ENCODE results near the gene PLXNC1. TPM values are rescaled to one million over a fixed set of nuclear protein-coding genes. Genes with fewer than 3 reads are reported as not detected.

PLXNC1 gene
- total and polyA plus RNA-seq, 9 of the 15 experiments (the other 6 are each of a cell fraction or from before 2014, with no cell fraction given) = 0.08 to 0.87 (median 0.28) TPM

DNA sequence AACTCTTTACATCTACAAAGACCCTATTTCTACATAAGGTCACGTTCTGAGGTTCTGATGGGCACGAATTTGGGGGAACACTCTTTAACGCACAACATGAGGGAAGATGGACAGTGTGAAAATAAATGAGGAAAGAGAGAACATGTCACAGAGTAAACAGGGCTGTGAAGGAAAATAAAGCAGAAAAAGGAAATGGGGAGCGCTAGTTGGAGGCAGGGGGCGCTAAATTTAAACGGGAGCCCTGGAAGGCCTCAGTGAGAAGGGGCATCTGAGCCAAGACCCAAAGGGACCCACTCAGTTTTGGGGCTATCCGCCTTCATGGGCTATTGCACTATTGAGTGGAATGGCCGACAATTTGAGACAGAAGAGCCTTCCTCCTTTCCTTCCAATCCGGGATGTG lies 50.5 kb downstream of the PLXNC1 start:
- Histone ChIP-seq H3K27ac (ENCODE audit: extremely low read depth, low read depth, low read length) (no peak overlapping the region), H3K9ac (ENCODE audit: insufficient read depth in 1 of 2, low read depth in 2 of 2, low read length in 2 of 2) (no peak overlapping the region), H3K9me1 (ENCODE audit: control insufficient read depth, insufficient read depth, low read length) (no peaks in the 10 kb centered on the region), H2AFZ (ENCODE audit: low read depth, low read length) (peak overlapping the region; percentile 74), H3K27me3 (ENCODE audit: control insufficient read depth in 2 of 2, insufficient read depth in 2 of 2, low read length in 2 of 2) (0 out of 5 replicates have a peak, but pooled peaks cover 0 to 5% of the 10 kb centered on the region in 2 experiments), H3K4me1 (replicated peaks in 1 of 2; ENCODE audit: control insufficient read depth in 2 of 2, insufficient read depth in 2 of 2, low read length in 2 of 2) (0 out of 5 replicates have a peak, but pooled peaks cover 0 to 5% of the 10 kb centered on the region in 2 experiments), H3K4me2 (ENCODE audit: insufficient read depth, low read length) (no peak overlapping the region), H3K36me3 (ENCODE audit: control insufficient read depth, insufficient read depth, low read length) (no peaks in the 10 kb centered on the region), H3K9me3 (replicated peaks; ENCODE audit: control insufficient read depth, insufficient read depth, low read depth, low read length) (no peaks in the 10 kb centered on the region), H3K79me2 (ENCODE audit: control insufficient read depth, insufficient read depth, low read length) (no peaks in the 10 kb centered on the region), H4K20me1 (replicated peaks; ENCODE audit: control insufficient read depth, insufficient read depth, low read length) (no peaks in the 10 kb centered on the region), H3K4me3 (no peak overlapping the region)
- intact Hi-C loops (cut with micrococcal nuclease) = loop anchor here (5.0 kb wide), 1 partner anchor 57 kb away; no protein-coding TSS in a partner anchor
- ATAC-seq (peak; percentile 33; the same call in 1 of the 3 replicates), FAIRE-seq (no peak), DNase-seq (ENCODE audit: extremely low read depth in 1 of 4, low spot score in 3 of 4) (no peak)
- POLR2A ChIA-PET = interaction anchor here (0.6 to 1.6 kb wide), 2 partner anchors 9 to 15 kb away, joined by 4 to 9 read pairs; no protein-coding TSS in a partner anchor
- BruUV-seq (replicated peaks) = no TSS peak
- in situ Hi-C loops (cut with MboI) = no loop called here
- 18% methylated on average over 9 of the region's 9 CpGs for WGBS (ENCODE audit: insufficient coverage, low coverage, missing lambda C conversion rate)
- CTCF ChIA-PET (ENCODE audit: low intra/inter-chr PET ratio) = no interaction called here
- TF ChIP-seq NFIX (CRISPR knock-in tag; IDR thresholded peaks at IDR 0.05; ENCODE audit: low read depth) = no peak
- TF ChIP-seq, protein P1, sequence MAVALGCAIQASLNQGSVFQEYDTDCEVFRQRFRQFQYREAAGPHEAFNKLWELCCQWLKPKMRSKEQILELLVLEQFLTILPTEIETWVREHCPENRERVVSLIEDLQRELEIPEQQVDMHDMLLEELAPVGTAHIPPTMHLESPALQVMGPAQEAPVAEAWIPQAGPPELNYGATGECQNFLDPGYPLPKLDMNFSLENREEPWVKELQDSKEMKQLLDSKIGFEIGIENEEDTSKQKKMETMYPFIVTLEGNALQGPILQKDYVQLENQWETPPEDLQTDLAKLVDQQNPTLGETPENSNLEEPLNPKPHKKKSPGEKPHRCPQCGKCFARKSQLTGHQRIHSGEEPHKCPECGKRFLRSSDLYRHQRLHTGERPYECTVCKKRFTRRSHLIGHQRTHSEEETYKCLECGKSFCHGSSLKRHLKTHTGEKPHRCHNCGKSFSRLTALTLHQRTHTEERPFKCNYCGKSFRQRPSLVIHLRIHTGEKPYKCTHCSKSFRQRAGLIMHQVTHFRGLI (CRISPR knock-in tag; IDR thresholded peaks at IDR 0.05) = no peak
- no peak for TF ChIP-seq ZBTB8A (IDR thresholded peaks at IDR 0.05; ENCODE audit: partially characterized antibody)
- TF ChIP-seq TAF9B (IDR thresholded peaks at IDR 0.05; ENCODE audit: partially characterized antibody) = no peak
- no peak for TF ChIP-seq NUFIP1 (IDR thresholded peaks at IDR 0.05; ENCODE audit: partially characterized antibody)
- TF ChIP-seq, protein P2, sequence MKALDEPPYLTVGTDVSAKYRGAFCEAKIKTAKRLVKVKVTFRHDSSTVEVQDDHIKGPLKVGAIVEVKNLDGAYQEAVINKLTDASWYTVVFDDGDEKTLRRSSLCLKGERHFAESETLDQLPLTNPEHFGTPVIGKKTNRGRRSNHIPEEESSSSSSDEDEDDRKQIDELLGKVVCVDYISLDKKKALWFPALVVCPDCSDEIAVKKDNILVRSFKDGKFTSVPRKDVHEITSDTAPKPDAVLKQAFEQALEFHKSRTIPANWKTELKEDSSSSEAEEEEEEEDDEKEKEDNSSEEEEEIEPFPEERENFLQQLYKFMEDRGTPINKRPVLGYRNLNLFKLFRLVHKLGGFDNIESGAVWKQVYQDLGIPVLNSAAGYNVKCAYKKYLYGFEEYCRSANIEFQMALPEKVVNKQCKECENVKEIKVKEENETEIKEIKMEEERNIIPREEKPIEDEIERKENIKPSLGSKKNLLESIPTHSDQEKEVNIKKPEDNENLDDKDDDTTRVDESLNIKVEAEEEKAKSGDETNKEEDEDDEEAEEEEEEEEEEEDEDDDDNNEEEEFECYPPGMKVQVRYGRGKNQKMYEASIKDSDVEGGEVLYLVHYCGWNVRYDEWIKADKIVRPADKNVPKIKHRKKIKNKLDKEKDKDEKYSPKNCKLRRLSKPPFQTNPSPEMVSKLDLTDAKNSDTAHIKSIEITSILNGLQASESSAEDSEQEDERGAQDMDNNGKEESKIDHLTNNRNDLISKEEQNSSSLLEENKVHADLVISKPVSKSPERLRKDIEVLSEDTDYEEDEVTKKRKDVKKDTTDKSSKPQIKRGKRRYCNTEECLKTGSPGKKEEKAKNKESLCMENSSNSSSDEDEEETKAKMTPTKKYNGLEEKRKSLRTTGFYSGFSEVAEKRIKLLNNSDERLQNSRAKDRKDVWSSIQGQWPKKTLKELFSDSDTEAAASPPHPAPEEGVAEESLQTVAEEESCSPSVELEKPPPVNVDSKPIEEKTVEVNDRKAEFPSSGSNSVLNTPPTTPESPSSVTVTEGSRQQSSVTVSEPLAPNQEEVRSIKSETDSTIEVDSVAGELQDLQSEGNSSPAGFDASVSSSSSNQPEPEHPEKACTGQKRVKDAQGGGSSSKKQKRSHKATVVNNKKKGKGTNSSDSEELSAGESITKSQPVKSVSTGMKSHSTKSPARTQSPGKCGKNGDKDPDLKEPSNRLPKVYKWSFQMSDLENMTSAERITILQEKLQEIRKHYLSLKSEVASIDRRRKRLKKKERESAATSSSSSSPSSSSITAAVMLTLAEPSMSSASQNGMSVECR (CRISPR knock-in tag; IDR thresholded peaks at IDR 0.05) = no peak
- no peak for TF ChIP-seq ZNF583 (CRISPR knock-in tag; IDR thresholded peaks at IDR 0.05)
- TF ChIP-seq, protein P3, sequence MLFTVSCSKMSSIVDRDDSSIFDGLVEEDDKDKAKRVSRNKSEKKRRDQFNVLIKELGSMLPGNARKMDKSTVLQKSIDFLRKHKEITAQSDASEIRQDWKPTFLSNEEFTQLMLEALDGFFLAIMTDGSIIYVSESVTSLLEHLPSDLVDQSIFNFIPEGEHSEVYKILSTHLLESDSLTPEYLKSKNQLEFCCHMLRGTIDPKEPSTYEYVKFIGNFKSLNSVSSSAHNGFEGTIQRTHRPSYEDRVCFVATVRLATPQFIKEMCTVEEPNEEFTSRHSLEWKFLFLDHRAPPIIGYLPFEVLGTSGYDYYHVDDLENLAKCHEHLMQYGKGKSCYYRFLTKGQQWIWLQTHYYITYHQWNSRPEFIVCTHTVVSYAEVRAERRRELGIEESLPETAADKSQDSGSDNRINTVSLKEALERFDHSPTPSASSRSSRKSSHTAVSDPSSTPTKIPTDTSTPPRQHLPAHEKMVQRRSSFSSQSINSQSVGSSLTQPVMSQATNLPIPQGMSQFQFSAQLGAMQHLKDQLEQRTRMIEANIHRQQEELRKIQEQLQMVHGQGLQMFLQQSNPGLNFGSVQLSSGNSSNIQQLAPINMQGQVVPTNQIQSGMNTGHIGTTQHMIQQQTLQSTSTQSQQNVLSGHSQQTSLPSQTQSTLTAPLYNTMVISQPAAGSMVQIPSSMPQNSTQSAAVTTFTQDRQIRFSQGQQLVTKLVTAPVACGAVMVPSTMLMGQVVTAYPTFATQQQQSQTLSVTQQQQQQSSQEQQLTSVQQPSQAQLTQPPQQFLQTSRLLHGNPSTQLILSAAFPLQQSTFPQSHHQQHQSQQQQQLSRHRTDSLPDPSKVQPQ (CRISPR knock-in tag; IDR thresholded peaks at IDR 0.05; ENCODE audit: borderline replicate concordance) = no peak
- no peak for TF ChIP-seq RFX1 (IDR thresholded peaks at IDR 0.05)
- TF ChIP-seq SPI1 (IDR thresholded peaks at IDR 0.05; ENCODE audit: borderline replicate concordance, low read depth, low read length) = peak; percentile 13; the same call in 1 of the 2 replicates
- peak in 1 of 2 experiments; percentile 47; a peak in 2 of 4 replicates for TF ChIP-seq RAD21 (CRISPR knock-in tag; conservative IDR thresholded peaks at IDR 0.05 in 1 of 2, IDR thresholded peaks at IDR 0.05 in 1 of 2)
- TF ChIP-seq BCL6 (CRISPR knock-in tag; IDR thresholded peaks at IDR 0.05) = no peak

Measured in K562 (cell line).